AG04450 (cell line): Measurements from ENCODE around the gene CTSH. TPM values are rescaled to one million over a fixed set of nuclear protein-coding genes. Genes with fewer than 3 reads are reported as not detected.
A peak's percentile ranks its signal among the peaks of the same experiment; 100 is the strongest.

ENCODE experiments used
- CTCF ChIA-PET: fragments of 300-600, 350-600 bp; formaldehyde crosslinking; extraction: SDS; loops from one replicate; lab custom pipeline; 2022; ENCODE audit warnings: antibody characterized with exemption, inconsistent platforms; lab: Charles Lee
- POLR2A ChIA-PET: fragments of 350-600 bp; formaldehyde crosslinking; extraction: SDS; loops from one replicate; lab custom pipeline; 2021; ENCODE audit warnings: antibody characterized with exemption, inconsistent platforms; lab: Yijun Ruan, JAX
- DNase-seq: peaks from one replicate; pipeline ENCODE4 v3.0.0-alpha.2; 2011; ENCODE audit warnings: low read depth, low spot score
- H3K27ac ChIP-seq: one replicate; pipeline ENCODE4 v1.5.1; 2012; ENCODE audit warnings: low read depth, low read length, control low read depth
- H3K27me3 ChIP-seq: one replicate; pipeline ENCODE4 v1.6.0; 2012; ENCODE audit warnings: low read length; ENCODE audit not compliant: control insufficient read depth, insufficient read depth
- H3K4me3 ChIP-seq: 2 replicates; pipeline ENCODE4 v1.5.1; 2011; ENCODE audit warnings: mild to moderate bottlenecking, low read depth, low read length, control low read depth
- H3K9me3 ChIP-seq: 2 replicates; pipeline ENCODE4 v1.5.1; 2012; ENCODE audit warnings: low read length; ENCODE audit not compliant: control insufficient read depth, insufficient read depth
- CTCF ChIP-seq: IDR thresholded peaks from 2 replicates; pipeline ENCODE4 v1.5.1; 2011; ENCODE audit warnings: low read depth, low read length, control low read depth, inconsistent platforms
- polyA plus RNA-seq: library from polyadenylated mRNA; depleted of rRNA; stranded (reverse); fragments of >200 nt; gene quantifications from 2 replicates; pipeline ENCODE4 v1.2.3, GENCODE V29; 2011

The CTSH gene
- polyA plus RNA-seq, 1 experiment = 4.8 TPM

- CTCF ChIA-PET = no interaction called here
- DNase-seq = no peak
- POLR2A ChIA-PET = no interaction called here
These were observed 10.8 kb downstream of the CTSH start for GRCh38 chr15:78933823-78934654.

GRCh38 chr15:78933187-78933822 lies 11.5 kb downstream of the CTSH start:
- Histone ChIP-seq H3K4me3 (no peak overlapping the region), H3K27me3 (peaks cover 7% of the 10 kb centered on the region), H3K27ac (no peak overlapping the region), H3K9me3 (no peaks in the 10 kb centered on the region; the same call in 1 of the 2 replicates)
- TF ChIP-seq CTCF = no peak
- ChIA-PET CTCF (no interaction called here), POLR2A (no interaction called here)
- no peak for DNase-seq

More at GRCh38 chr15:78933823-78934654, 10.8 kb downstream of the CTSH start:
- no peaks in the 10 kb centered on the region; the same call in 1 of the 2 replicates for H3K9me3 ChIP-seq
- no peak overlapping the region for H3K27ac ChIP-seq
- H3K4me3 ChIP-seq = no peak overlapping the region
- peak; percentile 13; the same call in 1 of the 2 replicates for TF ChIP-seq CTCF
- peaks cover 7% of the 10 kb centered on the region for H3K27me3 ChIP-seq

- Histone ChIP-seq H3K27ac (no peak overlapping the region), H3K27me3 (peaks cover 7% of the 10 kb centered on the region), H3K4me3 (no peak overlapping the region), H3K9me3 (no peaks in the 10 kb centered on the region; the same call in 1 of the 2 replicates)
- ChIA-PET POLR2A (no interaction called here), CTCF (no interaction called here)
- no peak for TF ChIP-seq CTCF
- no peak for DNase-seq
These were observed 12.5 kb downstream of the CTSH start for GRCh38 chr15:78932258-78932808.

GRCh38 chr15:78931439-78932257 lies 13.2 kb downstream of the CTSH start:
- no peaks in the 10 kb centered on the region; the same call in 1 of the 2 replicates for H3K9me3 ChIP-seq
- peak overlapping the region; percentile 65 for H3K27ac ChIP-seq
- ChIA-PET CTCF (interaction anchor here (0.5 to 1.4 kb wide), 2 partner anchors 48 to 55 kb away, joined by 4 to 5 read pairs; no protein-coding TSS in a partner anchor), POLR2A (interaction anchor here (0.6 to 1.6 kb wide), 3 partner anchors 26 to 124 kb away, joined by 3 to 5 read pairs (median 4); no protein-coding TSS in a partner anchor)
- H3K4me3 ChIP-seq = no peak overlapping the region
- no peak for TF ChIP-seq CTCF
- peaks cover 7% of the 10 kb centered on the region for H3K27me3 ChIP-seq
- no peak for DNase-seq
